Suppressor macrophage treated with lipopolysaccharide for 4 hours (primary cell): Measurements from ENCODE around the gene NDUFA8.

Source experiments
- DNase-seq: peaks from one replicate; pipeline ENCODE4 v3.0.0-alpha.2; 2020

Gene NDUFA8

GRCh38 chr9:122159026-122159924 lies at the start of gene NDUFA8, which contains the start of gene MORN5:
NDUFA8 (minus strand) TSS chr9:122159779; CDS start chr9:122159677, 102 bp downstream.
MORN5 (plus strand) TSS chr9:122159908; CDS start chr9:122159973, 65 bp downstream.
- DNase-seq, result peak; percentile 98

GRCh38 chr9:122207096-122207495 lies 47.5 kb upstream of the NDUFA8 start:
- DNase-seq, result no peak

- no peak for DNase-seq
Observed at GRCh38 chr9:122206118-122207046, 46.8 kb upstream of the NDUFA8 start.

- DNase-seq, result no peak
Observed at GRCh38 chr9:122205176-122205575, 45.6 kb upstream of the NDUFA8 start.

GRCh38 chr9:122204491-122204890 lies 44.9 kb upstream of the NDUFA8 start:
- DNase-seq, result no peak

GRCh38 chr9:122204055-122204454 lies 44.5 kb upstream of the NDUFA8 start:
- no peak for DNase-seq

- DNase-seq, result no peak
Observed at GRCh38 chr9:122202111-122202510, 42.5 kb upstream of the NDUFA8 start.

- DNase-seq, result no peak
Observed at GRCh38 chr9:122201641-122202040, 42.1 kb upstream of the NDUFA8 start.

- DNase-seq, result no peak
Observed at GRCh38 chr9:122200960-122201595, 41.5 kb upstream of the NDUFA8 start.

- DNase-seq, result no peak
Observed at GRCh38 chr9:122197882-122198281, 38.3 kb upstream of the NDUFA8 start.

GRCh38 chr9:122197426-122197825 lies 37.8 kb upstream of the NDUFA8 start:
- DNase-seq, result no peak

GRCh38 chr9:122195875-122196274 lies 36.3 kb upstream of the NDUFA8 start:
- no peak for DNase-seq

GRCh38 chr9:122193651-122194050 lies 34.1 kb upstream of the NDUFA8 start:
- no peak for DNase-seq

- DNase-seq, result no peak
Observed at GRCh38 chr9:122192914-122193525, 33.4 kb upstream of the NDUFA8 start.

- no peak for DNase-seq
Observed at GRCh38 chr9:122192261-122192875, 32.8 kb upstream of the NDUFA8 start.

- no peak for DNase-seq
Observed at GRCh38 chr9:122191584-122191983, 32.0 kb upstream of the NDUFA8 start.

GRCh38 chr9:122190597-122191381 lies 31.2 kb upstream of the NDUFA8 start:
- no peak for DNase-seq

- DNase-seq, result no peak
Observed at GRCh38 chr9:122188369-122188768, 28.8 kb upstream of the NDUFA8 start.

- no peak for DNase-seq
Observed at GRCh38 chr9:122186777-122187470, 27.3 kb upstream of the NDUFA8 start.

- DNase-seq, result no peak
Observed at GRCh38 chr9:122186301-122186700, 26.7 kb upstream of the NDUFA8 start.

GRCh38 chr9:122184551-122184950 lies 25.0 kb upstream of the NDUFA8 start:
- no peak for DNase-seq
